ENCODE data around the gene BDH1. TPM values are rescaled to one million over a fixed set of nuclear protein-coding genes. Genes with fewer than 3 reads are reported as not detected.

Gene BDH1
- total RNA-seq, 1 experiment from 2014 or later = 38.6 TPM

DNA sequence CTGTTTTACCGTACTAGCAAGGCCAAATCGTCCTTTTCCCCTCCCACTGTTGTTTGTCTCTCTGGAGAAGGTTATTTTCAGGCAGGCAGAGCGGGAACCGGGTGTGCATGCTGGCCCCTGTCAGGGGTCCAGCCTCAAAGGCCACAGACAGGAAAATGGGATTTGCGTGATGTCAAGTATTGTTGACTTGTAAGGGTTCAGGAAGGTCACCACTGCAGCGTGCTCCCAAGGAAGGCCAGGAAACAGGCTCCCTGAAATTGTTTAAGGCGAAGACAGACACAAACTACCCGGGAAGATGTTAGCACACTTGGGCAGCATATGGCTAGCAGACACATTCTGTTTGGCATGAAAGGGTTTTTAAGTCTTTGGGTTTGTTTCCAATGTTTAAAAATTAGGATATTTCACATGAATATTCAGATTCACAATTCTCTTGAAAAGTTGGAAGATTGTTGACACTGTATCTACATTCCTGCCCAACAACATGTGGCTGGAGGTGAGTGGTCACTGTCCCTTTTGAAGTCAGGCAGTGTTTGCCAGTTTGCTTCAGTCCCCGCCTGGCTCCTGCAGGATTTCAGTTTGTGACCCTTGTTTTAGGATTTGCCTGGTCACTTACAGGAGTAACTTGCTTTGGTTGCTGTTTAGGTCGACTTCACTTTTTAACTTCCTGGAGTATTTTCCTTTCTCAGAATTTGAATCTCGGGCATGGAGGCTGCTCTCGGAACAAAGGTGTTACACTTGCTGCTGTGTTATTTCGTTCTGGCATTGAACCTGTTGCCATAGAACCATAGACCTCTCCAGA, 90.4 kb downstream of the BDH1 start:
- TF ChIP-seq, protein P1, sequence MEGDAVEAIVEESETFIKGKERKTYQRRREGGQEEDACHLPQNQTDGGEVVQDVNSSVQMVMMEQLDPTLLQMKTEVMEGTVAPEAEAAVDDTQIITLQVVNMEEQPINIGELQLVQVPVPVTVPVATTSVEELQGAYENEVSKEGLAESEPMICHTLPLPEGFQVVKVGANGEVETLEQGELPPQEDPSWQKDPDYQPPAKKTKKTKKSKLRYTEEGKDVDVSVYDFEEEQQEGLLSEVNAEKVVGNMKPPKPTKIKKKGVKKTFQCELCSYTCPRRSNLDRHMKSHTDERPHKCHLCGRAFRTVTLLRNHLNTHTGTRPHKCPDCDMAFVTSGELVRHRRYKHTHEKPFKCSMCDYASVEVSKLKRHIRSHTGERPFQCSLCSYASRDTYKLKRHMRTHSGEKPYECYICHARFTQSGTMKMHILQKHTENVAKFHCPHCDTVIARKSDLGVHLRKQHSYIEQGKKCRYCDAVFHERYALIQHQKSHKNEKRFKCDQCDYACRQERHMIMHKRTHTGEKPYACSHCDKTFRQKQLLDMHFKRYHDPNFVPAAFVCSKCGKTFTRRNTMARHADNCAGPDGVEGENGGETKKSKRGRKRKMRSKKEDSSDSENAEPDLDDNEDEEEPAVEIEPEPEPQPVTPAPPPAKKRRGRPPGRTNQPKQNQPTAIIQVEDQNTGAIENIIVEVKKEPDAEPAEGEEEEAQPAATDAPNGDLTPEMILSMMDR (IDR thresholded peaks at IDR 0.05; ENCODE audit: unreplicated experiment) = no peak
- Mint-ChIP-seq H3K4me3 (ENCODE audit: unreplicated experiment) (no peak overlapping the region), H3K9me3 (ENCODE audit: unreplicated experiment) (no peaks in the 10 kb centered on the region), H3K4me1 (ENCODE audit: insufficient read depth, unreplicated experiment) (peaks cover 16% of the 10 kb centered on the region), H3K36me3 (ENCODE audit: insufficient read depth, unreplicated experiment) (no peaks in the 10 kb centered on the region), H3K27me3 (ENCODE audit: insufficient read depth, unreplicated experiment) (no peaks in the 10 kb centered on the region), H3K27ac (ENCODE audit: low read depth, unreplicated experiment) (no peak overlapping the region)
- CTCF ChIA-PET = interaction anchor here (0.6 to 1.1 kb wide), 2 partner anchors 36 to 46 kb away, joined by 3 read pairs; no protein-coding TSS in a partner anchor
- intact Hi-C loops (cut with micrococcal nuclease) = no loop called here
- POLR2A ChIA-PET = interaction anchor here (0.8 to 2.5 kb wide), 3 partner anchors 11 to 147 kb away, joined by 3 to 21 read pairs (median 4); no protein-coding TSS in a partner anchor
- no TSS peak for BruUV-seq (replicated peaks)
- DNase-seq (ENCODE audit: unreplicated experiment) = no peak

DNA sequence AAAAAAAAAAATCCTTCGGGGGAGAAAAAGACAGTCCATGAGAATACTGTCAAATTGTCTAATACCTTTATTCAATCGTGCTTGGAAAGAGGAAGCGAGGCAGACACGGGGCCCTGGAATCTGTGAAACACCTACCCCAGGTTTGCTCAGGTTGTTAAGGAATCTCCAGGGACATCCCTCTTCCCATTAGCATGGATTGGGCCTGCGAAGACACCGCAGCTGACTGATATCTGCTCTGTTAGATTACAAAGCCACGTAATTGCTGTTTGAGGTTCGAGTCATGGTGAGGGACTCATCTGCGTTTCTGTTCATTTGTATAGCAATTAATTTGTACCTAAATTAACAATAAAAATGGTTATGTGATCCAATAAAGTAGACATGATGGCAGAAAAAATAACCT, 91.0 kb downstream of the BDH1 start:
- no peak overlapping the region for H3K4me3 Mint-ChIP-seq (ENCODE audit: unreplicated experiment)
- ChIA-PET POLR2A (no interaction called here), CTCF (no interaction called here)
- DNase-seq (ENCODE audit: unreplicated experiment) = no peak
- no TSS peak for BruUV-seq (replicated peaks)
- H3K9me3 Mint-ChIP-seq (ENCODE audit: unreplicated experiment) = no peaks in the 10 kb centered on the region
- TF ChIP-seq, protein P1 (IDR thresholded peaks at IDR 0.05; ENCODE audit: unreplicated experiment) = no peak
- no peak overlapping the region for H3K27ac Mint-ChIP-seq (ENCODE audit: low read depth, unreplicated experiment)
- H3K4me1 Mint-ChIP-seq (ENCODE audit: insufficient read depth, unreplicated experiment) = peaks cover 16% of the 10 kb centered on the region
- H3K36me3 Mint-ChIP-seq (ENCODE audit: insufficient read depth, unreplicated experiment) = no peaks in the 10 kb centered on the region
- intact Hi-C loops (cut with micrococcal nuclease) = no loop called here
- no peaks in the 10 kb centered on the region for H3K27me3 Mint-ChIP-seq (ENCODE audit: insufficient read depth, unreplicated experiment)

DNA sequence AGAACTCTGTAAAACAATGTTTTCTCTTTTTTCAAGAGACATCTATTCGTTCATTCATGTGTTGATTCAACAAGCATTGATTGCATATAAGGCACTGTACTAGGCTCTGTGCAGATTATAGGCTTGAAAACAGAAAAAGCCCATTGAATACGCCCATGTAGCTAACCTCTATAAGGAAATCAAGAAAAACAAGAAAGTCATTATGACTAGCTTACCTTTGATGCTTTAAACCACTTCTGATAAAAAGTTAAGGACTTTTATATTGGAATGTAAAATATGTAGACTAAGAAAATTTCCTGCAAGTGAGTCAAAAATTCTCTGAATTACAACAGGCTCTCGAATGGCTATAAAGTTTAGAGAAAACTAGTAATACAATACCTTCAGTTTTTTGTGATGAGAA, 92.5 kb downstream of the BDH1 start:
- Mint-ChIP-seq H3K27me3 (ENCODE audit: insufficient read depth, unreplicated experiment) (no peaks in the 10 kb centered on the region), H3K36me3 (ENCODE audit: insufficient read depth, unreplicated experiment) (no peaks in the 10 kb centered on the region), H3K27ac (ENCODE audit: low read depth, unreplicated experiment) (no peak overlapping the region), H3K4me1 (ENCODE audit: insufficient read depth, unreplicated experiment) (peaks cover 16% of the 10 kb centered on the region), H3K9me3 (ENCODE audit: unreplicated experiment) (no peaks in the 10 kb centered on the region), H3K4me3 (ENCODE audit: unreplicated experiment) (no peak overlapping the region)
- TF ChIP-seq, protein P1 (IDR thresholded peaks at IDR 0.05; ENCODE audit: unreplicated experiment) = no peak
- CTCF ChIA-PET = no interaction called here
- BruUV-seq (replicated peaks) = no TSS peak
- no peak for DNase-seq (ENCODE audit: unreplicated experiment)
- intact Hi-C loops (cut with micrococcal nuclease) = no loop called here
- POLR2A ChIA-PET = interaction anchor here (0.9 kb wide), 1 partner anchor 9 kb away, joined by 5 read pairs; no protein-coding TSS in a partner anchor

DNA sequence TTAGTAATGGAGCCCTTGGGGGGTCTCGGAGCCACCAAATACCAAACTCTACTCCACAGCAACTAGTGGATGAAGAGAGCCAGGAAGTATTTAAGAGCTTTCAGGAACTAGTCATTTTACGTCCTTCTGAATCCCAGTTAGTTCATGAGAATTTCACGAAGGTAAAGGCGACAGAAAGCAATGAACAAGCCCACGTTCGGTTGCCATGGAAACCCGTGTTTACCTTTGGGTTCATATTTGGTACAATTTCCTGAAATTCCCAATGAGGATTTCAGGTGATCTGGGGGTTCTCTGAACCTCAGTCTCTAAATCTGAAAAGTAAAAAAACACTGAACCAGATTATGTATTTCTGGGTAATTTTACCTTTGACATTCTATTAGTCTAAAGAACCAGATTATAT, 93.0 kb downstream of the BDH1 start:
- ChIA-PET CTCF (no interaction called here), POLR2A (interaction anchor here (0.9 kb wide), 1 partner anchor 9 kb away, joined by 5 read pairs; no protein-coding TSS in a partner anchor)
- no TSS peak for BruUV-seq (replicated peaks)
- DNase-seq (ENCODE audit: unreplicated experiment) = no peak
- H3K9me3 Mint-ChIP-seq (ENCODE audit: unreplicated experiment) = no peaks in the 10 kb centered on the region
- no peaks in the 10 kb centered on the region for H3K27me3 Mint-ChIP-seq (ENCODE audit: insufficient read depth, unreplicated experiment)
- intact Hi-C loops (cut with micrococcal nuclease) = no loop called here
- no peaks in the 10 kb centered on the region for H3K36me3 Mint-ChIP-seq (ENCODE audit: insufficient read depth, unreplicated experiment)
- no peak overlapping the region for H3K4me3 Mint-ChIP-seq (ENCODE audit: unreplicated experiment)
- H3K4me1 Mint-ChIP-seq (ENCODE audit: insufficient read depth, unreplicated experiment) = peaks cover 16% of the 10 kb centered on the region
- no peak overlapping the region for H3K27ac Mint-ChIP-seq (ENCODE audit: low read depth, unreplicated experiment)
- TF ChIP-seq, protein P1 (IDR thresholded peaks at IDR 0.05; ENCODE audit: unreplicated experiment) = no peak
